NT2/D1 (cell line): ENCODE results near the gene ATP10A.

Experiments
- YY1 ChIP-seq: IDR thresholded peaks from 2 replicates; pipeline ENCODE4 v1.6.1; 2011; ENCODE audit not compliant: insufficient read length, insufficient read depth
- ZNF274 ChIP-seq: IDR thresholded peaks from 2 replicates; pipeline ENCODE4 v1.6.1; 2011; ENCODE audit warnings: mild to moderate bottlenecking, low read depth, low read length

DNA sequence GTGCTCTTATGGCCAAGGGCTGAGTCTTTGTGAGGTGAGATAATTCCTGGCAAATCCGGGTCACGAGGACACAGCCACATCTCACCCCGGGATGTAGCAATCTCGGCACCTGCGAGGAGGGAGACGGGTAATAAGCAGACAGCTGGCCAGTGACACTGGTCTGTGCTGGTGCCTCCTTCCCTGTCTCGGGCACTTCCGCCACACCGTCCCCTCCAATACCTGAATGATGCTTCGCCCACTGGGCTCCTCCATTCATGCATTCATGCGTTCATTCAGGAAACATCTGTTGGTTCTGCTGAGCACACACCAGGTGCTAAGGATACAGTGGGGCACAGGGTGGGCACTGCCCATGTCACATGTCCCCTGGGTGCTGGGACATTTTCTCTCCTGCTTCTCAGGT lies 60.1 kb downstream of the ATP10A start:
- TF ChIP-seq ZNF274 (no peak), YY1 (no peak)
